ENCODE measurements around the gene MATCAP1.

The MATCAP1 gene

GRCh38 chr16:67150833-67151396 lies 32.8 kb downstream of the MATCAP1 start, which contains the start of gene B3GNT9:
Gene B3GNT9 (minus strand): TSS chr16:67150998. CDS start chr16:67150485, 513 bp downstream.
- peaks cover 2 to 17% of the 10 kb centered on the region in 2 donors for H3K27me3 ChIP-seq (ENCODE audit: control insufficient read depth in 1 of 2, insufficient read depth in 2 of 2, low read length in 2 of 2)
- no peaks in the 10 kb centered on the region for H3K9me3 ChIP-seq (ENCODE audit: control insufficient read depth in 2 of 2, low read length in 2 of 2)
- peaks cover 26% of the 10 kb centered on the region for H3K4me1 ChIP-seq (ENCODE audit: control insufficient read depth, insufficient read depth, low read length)
- peak within 1 kb of the TSS; percentile 81 for H3K27ac ChIP-seq (ENCODE audit: low read length)
- H3K36me3 ChIP-seq (ENCODE audit: control insufficient read depth in 2 of 2, insufficient read depth in 2 of 2, low read length in 2 of 2), result peaks cover 13 to 24% of the 10 kb centered on the region in 2 donors
- H3K4me3 ChIP-seq (ENCODE audit: low read length in 2 of 2), result peak within 1 kb of the TSS; percentile 59 to 77
- H3K9ac ChIP-seq (ENCODE audit: low read length in 2 of 2), result peak within 1 kb of the TSS; percentile 59 to 76

GRCh38 chr16:67150047-67150832 lies 33.5 kb downstream of the MATCAP1 start:
- peak overlapping the region; percentile 59 to 77 for H3K4me3 ChIP-seq (ENCODE audit: low read length in 2 of 2)
- H3K27ac ChIP-seq (ENCODE audit: low read length), result peak overlapping the region; percentile 81
- peak overlapping the region; percentile 59 to 76 for H3K9ac ChIP-seq (ENCODE audit: low read length in 2 of 2)
- H3K4me1 ChIP-seq (ENCODE audit: control insufficient read depth, insufficient read depth, low read length), result peaks cover 20% of the 10 kb centered on the region
- peaks cover 15 to 30% of the 10 kb centered on the region in 2 donors for H3K36me3 ChIP-seq (ENCODE audit: control insufficient read depth in 2 of 2, insufficient read depth in 2 of 2, low read length in 2 of 2)
- peaks cover 2 to 14% of the 10 kb centered on the region in 2 donors for H3K27me3 ChIP-seq (ENCODE audit: control insufficient read depth in 1 of 2, insufficient read depth in 2 of 2, low read length in 2 of 2)
- H3K9me3 ChIP-seq (ENCODE audit: control insufficient read depth in 2 of 2, low read length in 2 of 2), result no peaks in the 10 kb centered on the region

GRCh38 chr16:67149276-67150046 lies 34.3 kb downstream of the MATCAP1 start:
- peaks cover 2 to 9% of the 10 kb centered on the region in 2 donors for H3K27me3 ChIP-seq (ENCODE audit: control insufficient read depth in 1 of 2, insufficient read depth in 2 of 2, low read length in 2 of 2)
- H3K4me3 ChIP-seq (ENCODE audit: low read length in 2 of 2), result peak overlapping the region in 1 of 2 donors; percentile 77
- H3K27ac ChIP-seq (ENCODE audit: low read length), result no peak overlapping the region
- H3K9me3 ChIP-seq (ENCODE audit: control insufficient read depth in 2 of 2, low read length in 2 of 2), result no peaks in the 10 kb centered on the region
- H3K4me1 ChIP-seq (ENCODE audit: control insufficient read depth, insufficient read depth, low read length), result peaks cover 13% of the 10 kb centered on the region
- H3K36me3 ChIP-seq (ENCODE audit: control insufficient read depth in 2 of 2, insufficient read depth in 2 of 2, low read length in 2 of 2), result peaks cover 22 to 38% of the 10 kb centered on the region in 2 donors
- no peak overlapping the region for H3K9ac ChIP-seq (ENCODE audit: low read length in 2 of 2)

- H3K27me3 ChIP-seq (ENCODE audit: control insufficient read depth in 1 of 2, insufficient read depth in 2 of 2, low read length in 2 of 2), result peaks cover 0 to 2% of the 10 kb centered on the region in 2 donors
- no peak overlapping the region for H3K9ac ChIP-seq (ENCODE audit: low read length in 2 of 2)
- H3K4me1 ChIP-seq (ENCODE audit: control insufficient read depth, insufficient read depth, low read length), result peaks cover 10% of the 10 kb centered on the region
- H3K36me3 ChIP-seq (ENCODE audit: control insufficient read depth in 2 of 2, insufficient read depth in 2 of 2, low read length in 2 of 2), result peaks cover 27 to 44% of the 10 kb centered on the region in 2 donors
- H3K4me3 ChIP-seq (ENCODE audit: low read length in 2 of 2), result no peak overlapping the region
- H3K9me3 ChIP-seq (ENCODE audit: control insufficient read depth in 2 of 2, low read length in 2 of 2), result no peaks in the 10 kb centered on the region
- H3K27ac ChIP-seq (ENCODE audit: low read length), result no peak overlapping the region
Observed at GRCh38 chr16:67148656-67149275, 35.0 kb downstream of the MATCAP1 start.

- H3K27me3 ChIP-seq (ENCODE audit: control insufficient read depth in 1 of 2, insufficient read depth in 2 of 2, low read length in 2 of 2), result peaks cover 0 to 2% of the 10 kb centered on the region in 2 donors
- no peak overlapping the region for H3K4me3 ChIP-seq (ENCODE audit: low read length in 2 of 2)
- peaks cover 10% of the 10 kb centered on the region for H3K4me1 ChIP-seq (ENCODE audit: control insufficient read depth, insufficient read depth, low read length)
- H3K27ac ChIP-seq (ENCODE audit: low read length), result no peak overlapping the region
- H3K9ac ChIP-seq (ENCODE audit: low read length in 2 of 2), result no peak overlapping the region
- peaks cover 27 to 48% of the 10 kb centered on the region in 2 donors for H3K36me3 ChIP-seq (ENCODE audit: control insufficient read depth in 2 of 2, insufficient read depth in 2 of 2, low read length in 2 of 2)
- no peaks in the 10 kb centered on the region for H3K9me3 ChIP-seq (ENCODE audit: control insufficient read depth in 2 of 2, low read length in 2 of 2)
Observed at GRCh38 chr16:67148221-67148620, 35.5 kb downstream of the MATCAP1 start.

GRCh38 chr16:67147437-67148140 lies 36.2 kb downstream of the MATCAP1 start:
- Histone ChIP-seq H3K9me3 (ENCODE audit: control insufficient read depth in 2 of 2, low read length in 2 of 2) (no peaks in the 10 kb centered on the region), H3K27me3 (ENCODE audit: control insufficient read depth in 1 of 2, insufficient read depth in 2 of 2, low read length in 2 of 2) (no peaks in the 10 kb centered on the region), H3K36me3 (ENCODE audit: control insufficient read depth in 2 of 2, insufficient read depth in 2 of 2, low read length in 2 of 2) (peaks cover 27 to 52% of the 10 kb centered on the region in 2 donors), H3K4me3 (ENCODE audit: low read length in 2 of 2) (no peak overlapping the region), H3K27ac (ENCODE audit: low read length) (no peak overlapping the region), H3K4me1 (ENCODE audit: control insufficient read depth, insufficient read depth, low read length) (peaks cover 10% of the 10 kb centered on the region), H3K9ac (ENCODE audit: low read length in 2 of 2) (no peak overlapping the region)

GRCh38 chr16:67146523-67147357 lies 37.0 kb downstream of the MATCAP1 start:
- Histone ChIP-seq H3K27me3 (ENCODE audit: control insufficient read depth in 1 of 2, insufficient read depth in 2 of 2, low read length in 2 of 2) (no peaks in the 10 kb centered on the region), H3K4me1 (ENCODE audit: control insufficient read depth, insufficient read depth, low read length) (peaks cover 10% of the 10 kb centered on the region), H3K4me3 (ENCODE audit: low read length in 2 of 2) (no peak overlapping the region), H3K9ac (ENCODE audit: low read length in 2 of 2) (no peak overlapping the region), H3K27ac (ENCODE audit: low read length) (no peak overlapping the region), H3K36me3 (ENCODE audit: control insufficient read depth in 2 of 2, insufficient read depth in 2 of 2, low read length in 2 of 2) (peaks cover 30 to 59% of the 10 kb centered on the region in 2 donors), H3K9me3 (ENCODE audit: control insufficient read depth in 2 of 2, low read length in 2 of 2) (no peaks in the 10 kb centered on the region)

- H3K27ac ChIP-seq (ENCODE audit: low read length), result no peak overlapping the region
- no peak overlapping the region for H3K9ac ChIP-seq (ENCODE audit: low read length in 2 of 2)
- peaks cover 1% of the 10 kb centered on the region for H3K4me1 ChIP-seq (ENCODE audit: control insufficient read depth, insufficient read depth, low read length)
- H3K9me3 ChIP-seq (ENCODE audit: control insufficient read depth in 2 of 2, low read length in 2 of 2), result no peaks in the 10 kb centered on the region
- peaks cover 40 to 69% of the 10 kb centered on the region in 2 donors for H3K36me3 ChIP-seq (ENCODE audit: control insufficient read depth in 2 of 2, insufficient read depth in 2 of 2, low read length in 2 of 2)
- H3K4me3 ChIP-seq (ENCODE audit: low read length in 2 of 2), result no peak overlapping the region
- H3K27me3 ChIP-seq (ENCODE audit: control insufficient read depth in 1 of 2, insufficient read depth in 2 of 2, low read length in 2 of 2), result no peaks in the 10 kb centered on the region
Observed at GRCh38 chr16:67145746-67146145, 38.0 kb downstream of the MATCAP1 start.

- H3K9me3 ChIP-seq (ENCODE audit: control insufficient read depth in 2 of 2, low read length in 2 of 2), result no peaks in the 10 kb centered on the region
- H3K27me3 ChIP-seq (ENCODE audit: control insufficient read depth in 1 of 2, insufficient read depth in 2 of 2, low read length in 2 of 2), result no peaks in the 10 kb centered on the region
- peaks cover 47 to 77% of the 10 kb centered on the region in 2 donors for H3K36me3 ChIP-seq (ENCODE audit: control insufficient read depth in 2 of 2, insufficient read depth in 2 of 2, low read length in 2 of 2)
- H3K9ac ChIP-seq (ENCODE audit: low read length in 2 of 2), result no peak overlapping the region
- H3K4me3 ChIP-seq (ENCODE audit: low read length in 2 of 2), result no peak overlapping the region
- H3K4me1 ChIP-seq (ENCODE audit: control insufficient read depth, insufficient read depth, low read length), result no peaks in the 10 kb centered on the region
- H3K27ac ChIP-seq (ENCODE audit: low read length), result no peak overlapping the region
Observed at GRCh38 chr16:67144943-67145342, 38.8 kb downstream of the MATCAP1 start.
